ENCODE results near the gene RIC8A.

RIC8A gene

GRCh38 chr11:250740-251299 is 43.3 kb downstream of the RIC8A start:
- peak in 1 of 2 donors; percentile 16 for DNase-seq

GRCh38 chr11:251550-251949 is 44.0 kb downstream of the RIC8A start:
- DNase-seq, result no peak

- no peak for DNase-seq
Observed at GRCh38 chr11:252666-253065, 45.2 kb downstream of the RIC8A start.

GRCh38 chr11:253160-253885 is 45.8 kb downstream of the RIC8A start:
- DNase-seq, result no peak

GRCh38 chr11:253886-254270 is 46.4 kb downstream of the RIC8A start:
- DNase-seq, result no peak

GRCh38 chr11:255176-255575 is 47.7 kb downstream of the RIC8A start:
- no peak for DNase-seq

- DNase-seq, result no peak
Observed at GRCh38 chr11:255816-256215, 48.3 kb downstream of the RIC8A start.

- DNase-seq, result no peak
Observed at GRCh38 chr11:256952-257737, 49.6 kb downstream of the RIC8A start.

GRCh38 chr11:257766-258493 is 50.4 kb downstream of the RIC8A start:
- no peak for DNase-seq

- DNase-seq, result no peak
Observed at GRCh38 chr11:259413-259812, 51.9 kb downstream of the RIC8A start.

GRCh38 chr11:261624-262023 is 54.1 kb downstream of the RIC8A start:
- DNase-seq, result no peak

All from hippocampal formation (tissue), 2 donors.